Measurements from ENCODE around the gene USB1.

USB1 gene

GRCh38 chr16:58001781-58002415 lies 691 bp downstream of the USB1 start:
- no peak for TF ChIP-seq CTCF (IDR thresholded peaks at IDR 0.05)

- no peak for TF ChIP-seq CTCF (IDR thresholded peaks at IDR 0.05)
Observed at GRCh38 chr16:58002416-58002800, 1.2 kb downstream of the USB1 start.

GRCh38 chr16:58002936-58003335 lies 1.7 kb downstream of the USB1 start:
- no peak for TF ChIP-seq CTCF (IDR thresholded peaks at IDR 0.05)

- TF ChIP-seq CTCF (IDR thresholded peaks at IDR 0.05) = no peak
Observed at GRCh38 chr16:58009856-58010416, 8.7 kb downstream of the USB1 start.

- no peak for TF ChIP-seq CTCF (IDR thresholded peaks at IDR 0.05)
Observed at GRCh38 chr16:58010886-58011285, 9.7 kb downstream of the USB1 start.

- TF ChIP-seq CTCF (IDR thresholded peaks at IDR 0.05) = no peak
Observed at GRCh38 chr16:58011652-58012051, 10.4 kb downstream of the USB1 start.

- TF ChIP-seq CTCF (IDR thresholded peaks at IDR 0.05) = no peak
Observed at GRCh38 chr16:58012481-58012880, 11.3 kb downstream of the USB1 start.

Measured in LNCAP (cell line).